Measurements from ENCODE around the gene FBXO41. TPM values are rescaled to one million over a fixed set of nuclear protein-coding genes. Genes with fewer than 3 reads are reported as not detected.

Gene FBXO41
- total RNA-seq, 4 donors from 2014 or later: 1.7 to 6.0 (median 4.2) TPM

GRCh38 chr2:73244580-73244979 lies 39.7 kb downstream of the FBXO41 start:
- intact Hi-C loops (cut with DNase I): no loop called here
- Histone ChIP-seq H3K36me3 (peaks cover 70 to 98% (median 97%) of the 10 kb centered on the region in 4 donors), H3K9me3 (no peaks in the 10 kb centered on the region), H3K4me3 (no peak overlapping the region), H3K4me1 (peaks cover 0 to 6% (median under 1%) of the 10 kb centered on the region in 4 donors), H3K27me3 (no peaks in the 10 kb centered on the region), H3K27ac (replicated peaks in 1 of 4) (no peak overlapping the region)
- TF ChIP-seq POLR2A (IDR thresholded peaks at IDR 0.05; ENCODE audit: low read depth) (no peak), POLR2AphosphoS5 (IDR thresholded peaks at IDR 0.05) (no peak), CTCF (IDR thresholded peaks at IDR 0.05) (no peak), EP300 (IDR thresholded peaks at IDR 0.05) (no peak)
- DNase-seq (ENCODE audit: extremely low spot score): no peak
- 95% methylated on average over 3 of the region's 3 CpGs for WGBS

GRCh38 chr2:73243884-73244570 lies 40.3 kb downstream of the FBXO41 start:
- intact Hi-C loops (cut with DNase I): no loop called here
- H3K4me3 ChIP-seq: no peak overlapping the region
- H3K27me3 ChIP-seq: no peaks in the 10 kb centered on the region
- no peak for TF ChIP-seq CTCF (IDR thresholded peaks at IDR 0.05)
- no peak for TF ChIP-seq POLR2AphosphoS5 (IDR thresholded peaks at IDR 0.05)
- no peak for TF ChIP-seq EP300 (IDR thresholded peaks at IDR 0.05)
- no peak for TF ChIP-seq POLR2A (IDR thresholded peaks at IDR 0.05; ENCODE audit: low read depth)
- no peaks in the 10 kb centered on the region for H3K9me3 ChIP-seq
- WGBS: 48% methylated on average over 5 of the region's 5 CpGs
- peaks cover 65 to 98% (median 95%) of the 10 kb centered on the region in 4 donors for H3K36me3 ChIP-seq
- H3K27ac ChIP-seq (replicated peaks in 1 of 4): no peak overlapping the region
- peaks cover under 1 to 11% (median 5%) of the 10 kb centered on the region in 4 donors for H3K4me1 ChIP-seq
- no peak for DNase-seq (ENCODE audit: extremely low spot score)

GRCh38 chr2:73239776-73240175 lies 44.5 kb downstream of the FBXO41 start:
- Histone ChIP-seq H3K27ac (replicated peaks in 1 of 4) (no peak overlapping the region), H3K4me1 (peaks cover 24 to 54% (median 46%) of the 10 kb centered on the region in 4 donors), H3K27me3 (no peaks in the 10 kb centered on the region), H3K4me3 (no peak overlapping the region), H3K9me3 (no peaks in the 10 kb centered on the region), H3K36me3 (peaks cover 23 to 66% (median 56%) of the 10 kb centered on the region in 4 donors)
- DNase-seq (ENCODE audit: extremely low spot score): no peak
- whole genome bisulfite sequencing: 56% methylated on average over 3 of the region's 3 CpGs
- TF ChIP-seq POLR2AphosphoS5 (IDR thresholded peaks at IDR 0.05): no peak
- intact Hi-C loops (cut with DNase I): no loop called here

- Histone ChIP-seq H3K27me3 (no peaks in the 10 kb centered on the region), H3K4me3 (no peak overlapping the region), H3K4me1 (peaks cover 24 to 54% (median 48%) of the 10 kb centered on the region in 4 donors), H3K9me3 (no peaks in the 10 kb centered on the region), H3K27ac (replicated peaks in 1 of 4) (no peak overlapping the region), H3K36me3 (peaks cover 15 to 58% (median 48%) of the 10 kb centered on the region in 4 donors)
- DNase-seq (ENCODE audit: extremely low spot score): no peak
- WGBS: 88% methylated on average over 1 of the region's 1 CpG
- no peak for TF ChIP-seq POLR2A (IDR thresholded peaks at IDR 0.05; ENCODE audit: low read depth)
- no peak for TF ChIP-seq EP300 (IDR thresholded peaks at IDR 0.05)
- TF ChIP-seq CTCF (IDR thresholded peaks at IDR 0.05): no peak
- TF ChIP-seq POLR2AphosphoS5 (IDR thresholded peaks at IDR 0.05): no peak
- intact Hi-C loops (cut with DNase I): no loop called here
Observed at GRCh38 chr2:73238976-73239375, 45.3 kb downstream of the FBXO41 start.

GRCh38 chr2:73238149-73238548 lies 46.1 kb downstream of the FBXO41 start:
- Histone ChIP-seq H3K27ac (replicated peaks in 1 of 4) (no peak overlapping the region), H3K4me3 (no peak overlapping the region), H3K4me1 (peaks cover 24 to 54% (median 48%) of the 10 kb centered on the region in 4 donors), H3K9me3 (no peaks in the 10 kb centered on the region), H3K27me3 (no peaks in the 10 kb centered on the region), H3K36me3 (peaks cover 8 to 49% (median 40%) of the 10 kb centered on the region in 4 donors)
- DNase-seq (ENCODE audit: extremely low spot score): no peak
- 68% methylated on average over 3 of the region's 3 CpGs for WGBS
- intact Hi-C loops (cut with DNase I): no loop called here
- TF ChIP-seq POLR2A (IDR thresholded peaks at IDR 0.05; ENCODE audit: low read depth) (no peak), EP300 (IDR thresholded peaks at IDR 0.05) (no peak), CTCF (IDR thresholded peaks at IDR 0.05) (no peak), POLR2AphosphoS5 (IDR thresholded peaks at IDR 0.05) (no peak)
